Brain pericyte (primary cell): ENCODE results near the gene INCENP.
"Not testable (repeated sequence)": the region's sequence is repeated elsewhere in the genome, so short reads cannot be mapped to it uniquely, and the experiment has no call there.

ENCODE experiments used
- DNase-seq: peaks from one replicate; pipeline ENCODE4 v3.0.0-alpha.2; 2012; ENCODE audit warnings: low read depth, low spot score

INCENP gene

DNA sequence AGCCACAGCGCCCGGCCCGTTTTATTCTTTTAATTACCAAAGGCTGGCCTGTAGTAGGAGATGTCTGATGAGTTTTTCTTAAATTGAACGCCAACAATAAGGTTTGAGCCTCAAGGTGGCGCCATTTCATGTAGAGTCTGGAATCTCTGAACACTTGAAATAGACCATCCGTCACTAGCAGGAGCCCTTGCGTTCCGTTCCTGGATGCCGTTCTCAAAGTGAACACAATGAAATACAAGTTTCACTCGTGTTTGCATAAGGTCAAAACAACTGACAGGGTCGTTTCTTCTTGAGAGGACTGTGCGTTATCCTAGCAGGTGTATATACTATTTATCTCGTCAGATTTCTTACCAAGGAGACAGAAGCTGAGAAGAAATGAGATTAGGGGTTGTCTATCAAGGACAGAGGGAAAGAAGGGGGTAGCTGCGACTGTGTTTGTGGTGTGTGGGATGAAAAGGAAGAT lies 47.5 kb downstream of the INCENP start:
- DNase-seq: peak; percentile 10

DNA sequence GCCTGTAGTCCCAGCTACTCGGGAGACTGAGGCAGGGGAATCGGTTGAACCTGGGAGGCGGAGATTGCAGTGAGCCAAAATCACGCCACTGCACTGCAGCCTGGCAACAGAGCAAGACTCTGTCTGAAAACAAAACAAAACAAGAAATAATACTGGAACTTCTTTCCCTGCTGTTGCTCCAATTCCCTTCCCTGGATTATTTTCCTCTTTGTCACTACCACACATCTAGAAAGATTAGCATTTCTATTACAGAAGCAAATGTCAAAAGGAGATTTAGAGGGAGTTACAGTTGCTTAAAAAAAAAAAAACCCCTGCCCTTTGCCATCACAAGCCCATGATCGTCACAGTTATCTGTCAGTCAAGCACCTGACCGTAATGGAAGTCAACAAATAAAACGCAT lies 48.5 kb downstream of the INCENP start:
- DNase-seq: no peak

DNA sequence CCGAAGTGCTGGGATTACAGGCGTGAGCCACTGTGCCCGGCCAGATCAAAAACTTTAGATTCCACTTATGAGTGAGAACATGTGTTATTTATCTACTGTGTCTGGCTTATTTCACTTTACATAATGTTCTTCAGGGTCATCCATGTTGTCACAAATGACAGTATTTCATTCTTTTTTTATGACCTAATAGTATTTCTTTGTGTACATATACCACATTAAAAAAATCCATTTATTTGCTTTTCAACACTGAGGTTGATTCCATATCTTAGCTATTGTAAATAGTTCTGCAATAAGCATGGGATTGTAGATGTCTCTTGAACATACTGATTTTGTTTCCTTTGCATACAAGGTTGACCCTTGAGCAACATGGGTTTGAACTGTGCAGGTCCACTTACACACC lies 53.0 kb downstream of the INCENP start:
- no peak for DNase-seq

DNA sequence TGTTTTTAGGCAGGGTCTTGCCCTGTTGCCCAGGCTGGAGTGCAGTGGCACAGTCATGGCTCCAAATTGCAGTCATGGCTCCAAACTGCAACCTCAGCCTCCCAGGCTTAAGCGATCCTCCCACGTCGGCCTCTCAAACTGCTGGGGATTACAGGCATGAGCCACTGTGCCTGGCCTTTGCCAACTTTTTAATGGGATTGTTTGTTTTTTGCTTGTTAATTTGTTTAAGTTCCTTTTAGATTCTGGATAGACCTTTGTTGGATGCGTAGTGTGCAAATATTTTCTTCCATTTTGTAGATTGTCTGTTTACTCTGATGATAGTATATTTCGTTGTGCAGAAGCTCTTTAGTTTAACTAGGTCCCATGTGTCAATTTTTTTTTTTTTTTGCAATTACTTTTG lies 56.2 kb downstream of the INCENP start:
- DNase-seq: no peak

DNA sequence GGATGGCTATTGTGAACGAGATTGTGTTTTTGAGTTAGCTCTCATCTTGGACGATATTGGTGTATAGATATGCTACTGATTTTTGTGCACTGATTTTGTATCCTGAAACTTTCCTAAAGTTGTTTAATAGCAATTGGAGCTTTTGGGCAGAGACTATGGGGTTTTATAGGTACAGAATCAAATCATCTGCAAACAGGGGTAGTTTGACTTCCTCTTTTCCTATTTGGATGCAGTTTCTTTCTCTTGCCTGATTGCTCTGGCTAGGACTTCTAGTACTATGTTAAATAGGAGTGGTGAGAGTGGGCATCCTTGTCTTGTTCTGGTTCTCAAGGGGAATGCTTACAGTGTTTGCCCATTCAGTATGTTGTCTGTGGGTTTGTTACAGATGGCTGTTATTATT lies 57.3 kb downstream of the INCENP start:
- DNase-seq: no peak

- DNase-seq: no peak
Observed at GRCh38 chr11:62182147-62182891, 58.5 kb downstream of the INCENP start.

GRCh38 chr11:62186195-62186594 lies 62.4 kb downstream of the INCENP start:
- DNase-seq: no peak

DNA sequence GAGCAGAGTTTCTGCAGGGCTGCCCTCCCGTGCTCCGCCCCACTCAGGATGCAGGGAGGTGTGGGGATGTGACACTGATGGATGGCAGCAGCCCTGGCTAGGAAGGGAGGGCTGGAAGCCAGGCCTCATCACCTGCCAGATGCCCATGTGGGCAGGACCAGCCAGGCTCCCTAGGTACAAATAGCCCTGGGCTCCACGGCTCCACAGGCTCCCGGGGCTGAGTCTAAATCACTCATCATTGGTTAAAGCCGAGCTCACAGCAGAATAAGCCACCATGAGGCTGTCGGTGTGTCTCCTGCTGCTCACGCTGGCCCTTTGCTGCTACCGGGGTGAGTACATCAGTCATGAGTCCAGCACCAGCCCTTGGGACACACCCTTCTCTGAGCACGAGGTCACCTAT lies 66.2 kb downstream of the INCENP start, which contains the start of gene SCGB1D1:
TSS of gene SCGB1D1 (plus strand) at position 206 of the 400 bp plus-strand sequence. CDS start at position 275, 69 bp downstream.
- DNase-seq: no peak

GRCh38 chr11:62193952-62194351 lies 70.1 kb downstream of the INCENP start:
- no peak for DNase-seq

- not testable (repeated sequence) for DNase-seq
Observed at GRCh38 chr11:62195010-62195409, 71.2 kb downstream of the INCENP start.

GRCh38 chr11:62195945-62196344 lies 72.1 kb downstream of the INCENP start:
- DNase-seq: no peak

GRCh38 chr11:62197400-62197799 lies 73.6 kb downstream of the INCENP start:
- DNase-seq: not testable (repeated sequence)

DNA sequence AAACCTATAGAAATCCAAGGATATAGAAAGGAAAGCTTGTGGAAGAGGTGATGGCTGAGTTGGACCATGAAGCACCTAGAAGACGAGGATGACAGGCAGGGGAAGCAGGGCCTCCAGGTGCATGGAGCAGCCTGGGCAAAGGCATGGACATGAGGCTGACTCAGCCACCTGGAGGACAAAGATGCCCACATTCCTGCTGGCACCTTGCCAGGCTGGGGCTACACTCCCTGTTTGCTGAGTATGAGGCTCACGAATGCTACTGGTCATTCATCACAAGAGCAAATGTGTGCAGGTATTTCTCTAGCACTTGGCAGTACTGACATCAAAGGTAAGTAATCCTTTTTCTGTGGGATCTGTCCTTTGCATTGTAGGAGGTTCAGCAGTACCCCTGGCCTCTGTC lies 77.6 kb downstream of the INCENP start:
- no peak for DNase-seq
